C4-2B (cell line): Measurements from ENCODE around the gene KIR3DL1.
"Not testable (repeated sequence)": the region's sequence is repeated elsewhere in the genome, so short reads cannot be mapped to it uniquely, and the experiment has no call there.

Source experiments
- CTCF ChIP-seq: fragments of 450-650 bp; conservative IDR thresholded peaks from 2 replicates; pipeline ENCODE4 v1.5.1; 2017; ENCODE audit warnings: mild to moderate bottlenecking
- ZFX ChIP-seq: fragments of 450-650 bp; IDR thresholded peaks from 2 replicates; pipeline ENCODE4 v1.6.1; 2017

- TF ChIP-seq CTCF, ZFX: not testable (repeated sequence)
These were observed 1.7 kb upstream of the KIR3DL1 start for GRCh38 chr19:54814571-54814970.
